Neuronal stem cell (in vitro differentiated cells): Measurements from ENCODE around the gene OFD1.

Experiments used
- DNase-seq: peaks from one replicate; pipeline ENCODE4 v3.0.0-alpha.2; 2013; ENCODE audit warnings: low spot score
- H2AFZ ChIP-seq: one replicate; pipeline ENCODE4 v1.6.1; 2013; ENCODE audit warnings: mild to moderate bottlenecking, low read length, inconsistent platforms
- H2AK5ac ChIP-seq: 2 replicates; pipeline ENCODE4 v1.6.1; 2013; ENCODE audit warnings: low read depth, mild to moderate bottlenecking, inconsistent platforms, low read length, moderate library complexity, mixed read lengths
- H2BK120ac ChIP-seq: 2 replicates; pipeline ENCODE4 v1.6.1; 2013; ENCODE audit warnings: low read depth, mild to moderate bottlenecking, inconsistent platforms, low read length, moderate library complexity, mixed read lengths
- H2BK12ac ChIP-seq: one replicate; pipeline ENCODE4 v1.6.1; 2013; ENCODE audit warnings: low read length, inconsistent platforms
- H2BK15ac ChIP-seq: 2 replicates; pipeline ENCODE4 v1.6.1; 2013; ENCODE audit warnings: mild to moderate bottlenecking, low read length, inconsistent platforms, mixed read lengths
- H2BK5ac ChIP-seq: one replicate; pipeline ENCODE4 v1.6.1; 2013; ENCODE audit warnings: inconsistent platforms, mild to moderate bottlenecking, low read length, moderate library complexity
- H3K14ac ChIP-seq: one replicate; pipeline ENCODE4 v1.6.1; 2013; ENCODE audit warnings: low read length, inconsistent platforms
- H3K18ac ChIP-seq: 2 replicates; pipeline ENCODE4 v1.6.1; 2013; ENCODE audit warnings: low read length, inconsistent platforms
- H3K23ac ChIP-seq: 2 replicates; pipeline ENCODE4 v1.6.1; 2013; ENCODE audit warnings: low read depth, mild to moderate bottlenecking, mixed read lengths, low read length, inconsistent platforms; ENCODE audit not compliant: poor library complexity
- H3K27ac ChIP-seq: replicated peaks from 3 replicates; pipeline ENCODE4 v1.5.1; 2013; ENCODE audit warnings: low read length, inconsistent platforms
- H3K27me3 ChIP-seq, 3 experiments: 2 replicates each; pipeline ENCODE4 v1.6.1; 2013; ENCODE audit warnings: low read length in 3 of 3, mild to moderate bottlenecking in 2 of 3, inconsistent platforms in 1 of 3, low read depth in 1 of 3, mixed read lengths in 1 of 3, moderate library complexity in 1 of 3; ENCODE audit not compliant: control insufficient read depth in 3 of 3, insufficient read depth in 3 of 3
- H3K36me3 ChIP-seq, 2 donors: replicated peaks in 1 of 2; 2 replicates each; pipeline ENCODE4 v1.6.1; 2013; ENCODE audit warnings: low read length in 2 of 2; ENCODE audit not compliant: control insufficient read depth in 2 of 2, insufficient read depth in 2 of 2
- H3K4ac ChIP-seq: 2 replicates; pipeline ENCODE4 v1.6.1; 2013; ENCODE audit warnings: inconsistent platforms, mild to moderate bottlenecking, low read length, moderate library complexity
- H3K4me1 ChIP-seq, 2 donors: 1 replicate in 1 of 2; 2 replicates in 1 of 2; pipeline ENCODE4 v1.6.1; 2013; ENCODE audit warnings: low read length in 2 of 2, low read depth in 1 of 2; ENCODE audit not compliant: control insufficient read depth in 2 of 2, insufficient read depth in 1 of 2
- H3K4me2 ChIP-seq: one replicate; pipeline ENCODE4 v1.6.1; 2013; ENCODE audit warnings: mild to moderate bottlenecking, low read length, inconsistent platforms; ENCODE audit not compliant: insufficient read depth, poor library complexity, severe bottlenecking
- H3K4me3 ChIP-seq, 2 donors: 2 replicates each; pipeline ENCODE4 v1.5.1; 2013; ENCODE audit warnings: low read length in 2 of 2, mild to moderate bottlenecking in 2 of 2, inconsistent platforms in 1 of 2, moderate library complexity in 1 of 2
- H3K79me1 ChIP-seq: one replicate; pipeline ENCODE4 v1.6.1; 2013; ENCODE audit warnings: low read depth, mild to moderate bottlenecking, inconsistent platforms, low read length, moderate library complexity
- H3K9ac ChIP-seq: one replicate; pipeline ENCODE4 v1.6.1; 2013; ENCODE audit warnings: mild to moderate bottlenecking, low read depth, low read length, inconsistent platforms; ENCODE audit not compliant: poor library complexity
- H3K9me3 ChIP-seq, 2 donors: replicated peaks in 1 of 2; 2 replicates each; pipeline versions ENCODE3 to v1.6.1; 2013; ENCODE audit warnings: low read length in 2 of 2, mild to moderate bottlenecking in 2 of 2, inconsistent platforms in 1 of 2, low read depth in 1 of 2, mixed read lengths in 1 of 2, moderate library complexity in 1 of 2; ENCODE audit not compliant: control insufficient read depth in 2 of 2, insufficient read depth in 1 of 2
- H4K8ac ChIP-seq: one replicate; pipeline ENCODE4 v1.6.1; 2013; ENCODE audit warnings: low read depth, mild to moderate bottlenecking, inconsistent platforms, low read length, moderate library complexity
- H4K91ac ChIP-seq: one replicate; pipeline ENCODE4 v1.6.1; 2013; ENCODE audit warnings: low read length, low read depth, mild to moderate bottlenecking, inconsistent platforms; ENCODE audit not compliant: poor library complexity
- WGBS, 2 donors: extraction: QIAGEN DNeasy Blood & Tissue Kit; methylation state at CpG; one replicate each; pipeline ENCODE4 v1.1.7; 2013; ENCODE audit warnings: missing lambda C conversion rate in 2 of 2, mixed read lengths in 1 of 2; ENCODE audit not compliant: insufficient read length in 2 of 2, insufficient replicate concordance in 1 of 2; ENCODE audit errors: extremely low coverage in 2 of 2; 5-methylcytosine and 5-hydroxymethylcytosine counted together

Gene OFD1

DNA sequence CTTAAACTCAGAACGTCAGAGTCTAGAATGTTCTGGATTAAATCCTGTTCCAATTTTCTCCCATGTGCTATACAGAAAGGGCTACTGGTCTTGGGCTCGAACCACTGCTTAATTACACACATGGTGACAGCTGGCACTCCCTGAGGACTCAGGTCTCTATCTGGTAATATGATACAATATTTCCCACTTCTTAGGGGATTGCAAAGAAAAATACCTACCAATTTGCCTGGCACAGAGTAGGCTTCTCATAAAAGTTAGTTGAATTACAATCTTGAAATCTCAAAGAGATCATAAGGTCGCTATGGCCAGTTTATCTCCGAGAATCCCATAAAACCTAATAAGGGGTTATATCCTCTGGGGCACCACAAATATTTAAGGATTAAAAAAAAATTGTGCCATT lies 73.7 kb downstream of the OFD1 start:
- Histone ChIP-seq H2BK5ac (no peak overlapping the region), H3K23ac (no peak overlapping the region), H3K36me3 (peaks cover 0 to 29% of the 10 kb centered on the region in 2 donors), H4K8ac (no peak overlapping the region), H3K27ac (no peak overlapping the region), H3K79me1 (no peaks in the 10 kb centered on the region), H2BK15ac (no peak overlapping the region), H2AK5ac (no peak overlapping the region), H2BK120ac (no peak overlapping the region), H2AFZ (no peak overlapping the region), H3K4me2 (no peak overlapping the region), H3K4me3 (no peak overlapping the region), H3K9ac (no peak overlapping the region), H3K27me3 (no peaks in the 10 kb centered on the region), H3K4me1 (no peaks in the 10 kb centered on the region), H3K9me3 (no peaks in the 10 kb centered on the region), H3K4ac (no peak overlapping the region), H2BK12ac (no peak overlapping the region), H3K18ac (no peak overlapping the region), H3K14ac (no peak overlapping the region), H4K91ac (no peak overlapping the region)
- WGBS, 2 donors, result no CpG with 5 or more reads among the region's 4 CpGs
- no peak for DNase-seq

DNA sequence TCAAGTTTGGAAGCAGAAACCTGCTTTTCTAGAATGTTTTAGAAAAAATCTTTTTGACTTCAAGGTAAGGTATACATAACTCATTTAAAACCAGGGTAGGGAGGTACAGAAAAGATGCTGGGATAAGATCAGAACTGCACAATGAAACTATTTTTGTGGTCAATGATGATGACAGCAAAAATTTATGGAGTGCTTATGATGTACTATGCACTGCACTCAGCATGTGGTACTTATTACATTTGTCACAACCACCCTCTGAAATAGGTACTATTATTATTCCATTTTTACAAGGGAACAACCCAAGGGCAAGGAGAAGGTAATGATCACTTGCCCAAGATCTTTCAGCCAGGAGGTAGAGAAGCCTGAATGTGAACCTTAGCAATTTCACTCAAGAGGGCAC lies 74.3 kb downstream of the OFD1 start:
- H3K36me3 ChIP-seq, result peaks cover 0 to 29% of the 10 kb centered on the region in 2 donors
- H3K9me3 ChIP-seq, result no peaks in the 10 kb centered on the region
- H3K9ac ChIP-seq, result no peak overlapping the region
- no peak overlapping the region for H2BK15ac ChIP-seq
- H3K4me3 ChIP-seq, result no peak overlapping the region
- H3K14ac ChIP-seq, result no peak overlapping the region
- H3K27ac ChIP-seq, result no peak overlapping the region
- H3K27me3 ChIP-seq, result no peaks in the 10 kb centered on the region
- H3K23ac ChIP-seq, result no peak overlapping the region
- H3K4me2 ChIP-seq, result no peak overlapping the region
- no peak overlapping the region for H2BK5ac ChIP-seq
- no peak overlapping the region for H2BK120ac ChIP-seq
- H3K18ac ChIP-seq, result no peak overlapping the region
- no peak for DNase-seq
- H2BK12ac ChIP-seq, result no peak overlapping the region
- H3K4me1 ChIP-seq, result no peaks in the 10 kb centered on the region
- H2AFZ ChIP-seq, result no peak overlapping the region
- H2AK5ac ChIP-seq, result no peak overlapping the region
- H4K8ac ChIP-seq, result no peak overlapping the region
- H3K79me1 ChIP-seq, result no peaks in the 10 kb centered on the region
- H3K4ac ChIP-seq, result no peak overlapping the region
- H4K91ac ChIP-seq, result no peak overlapping the region

DNA sequence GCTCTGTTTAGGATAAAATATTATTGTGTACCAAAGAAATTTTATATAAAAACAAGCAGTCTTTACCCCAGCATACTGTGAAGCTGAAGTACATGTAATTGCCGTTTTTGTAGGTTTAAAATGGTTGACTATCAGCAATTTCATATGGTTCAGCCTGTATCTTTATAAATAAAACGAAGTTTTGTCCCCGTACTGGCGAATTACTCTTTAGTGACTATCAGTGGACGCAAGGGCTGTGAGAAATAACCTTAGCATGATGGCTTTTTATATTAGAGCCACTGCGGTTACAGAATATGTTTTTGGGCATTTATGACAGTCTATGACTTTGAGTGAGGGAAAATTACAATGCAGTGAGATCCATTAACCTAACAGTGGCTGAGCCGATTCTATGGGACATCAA lies 81.1 kb downstream of the OFD1 start:
- Histone ChIP-seq H3K18ac (no peak overlapping the region), H2AFZ (no peak overlapping the region), H4K8ac (no peak overlapping the region), H3K4me1 (peaks cover 2 to 7% of the 10 kb centered on the region in 2 donors), H4K91ac (no peak overlapping the region), H2BK12ac (no peak overlapping the region), H3K4me2 (no peak overlapping the region), H2BK120ac (no peak overlapping the region), H3K9me3 (no peaks in the 10 kb centered on the region), H3K4me3 (peak overlapping the region in 1 of 2 donors; percentile 49), H3K27ac (no peak overlapping the region), H3K36me3 (peaks cover 0 to 3% of the 10 kb centered on the region in 2 donors), H3K23ac (no peak overlapping the region), H2BK5ac (no peak overlapping the region), H3K27me3 (no peaks in the 10 kb centered on the region), H2BK15ac (no peak overlapping the region), H3K79me1 (no peaks in the 10 kb centered on the region), H2AK5ac (no peak overlapping the region), H3K9ac (no peak overlapping the region), H3K14ac (no peak overlapping the region), H3K4ac (no peak overlapping the region)
- DNase-seq, result no peak
- WGBS, 2 donors, result no CpG with 5 or more reads among the region's 7 CpGs

DNA sequence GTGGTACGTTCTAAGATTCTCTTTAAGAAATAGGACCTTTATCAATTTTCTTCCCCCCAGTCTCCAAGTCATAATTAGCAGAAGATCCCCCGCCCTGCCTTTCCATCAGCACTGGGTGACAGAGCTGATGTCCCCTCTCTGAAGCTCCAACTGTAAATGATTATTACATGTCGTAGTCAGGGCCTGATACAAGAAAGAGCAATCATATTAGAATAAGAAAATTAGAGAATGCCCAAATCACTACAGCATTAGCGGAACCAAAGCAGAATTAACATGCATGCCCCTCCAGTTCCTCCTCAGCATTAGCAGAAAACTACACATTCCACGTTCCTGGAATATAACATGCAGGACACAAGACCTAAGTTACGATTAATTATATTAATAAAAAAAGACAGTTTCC lies 81.6 kb downstream of the OFD1 start:
- H3K14ac ChIP-seq, result no peak overlapping the region
- no peaks in the 10 kb centered on the region for H3K9me3 ChIP-seq
- H2AK5ac ChIP-seq, result no peak overlapping the region
- H3K9ac ChIP-seq, result no peak overlapping the region
- H2BK120ac ChIP-seq, result no peak overlapping the region
- H3K4me1 ChIP-seq, result peaks cover 2 to 7% of the 10 kb centered on the region in 2 donors
- H3K4me3 ChIP-seq, result peak overlapping the region in 1 of 2 donors; percentile 49
- H2BK15ac ChIP-seq, result no peak overlapping the region
- no peak overlapping the region for H3K18ac ChIP-seq
- DNase-seq, result no peak
- no CpG with 5 or more reads among the region's 6 CpGs for WGBS, 2 donors
- H3K27me3 ChIP-seq, result no peaks in the 10 kb centered on the region
- H3K36me3 ChIP-seq, result peaks cover 0 to 3% of the 10 kb centered on the region in 2 donors
- no peak overlapping the region for H3K23ac ChIP-seq
- H3K79me1 ChIP-seq, result no peaks in the 10 kb centered on the region
- no peak overlapping the region for H3K27ac ChIP-seq
- no peak overlapping the region for H3K4ac ChIP-seq
- no peak overlapping the region for H4K8ac ChIP-seq
- no peak overlapping the region for H2BK12ac ChIP-seq
- no peak overlapping the region for H2AFZ ChIP-seq
- no peak overlapping the region for H4K91ac ChIP-seq
- no peak overlapping the region for H2BK5ac ChIP-seq
- H3K4me2 ChIP-seq, result peak overlapping the region; percentile 2
